Ovary (tissue), 9 donors: ENCODE results near the gene PRPF40B. TPM values are rescaled to one million over a fixed set of nuclear protein-coding genes. Genes with fewer than 3 reads are reported as not detected.

Experiments used
- DNase-seq, 5 donors: peaks; one replicate each; pipeline ENCODE4 v3.0.0-alpha.2; 2019 to 2020
- H3K27ac ChIP-seq, 2 donors: fragments of 200-600 bp; one replicate each; pipeline versions ENCODE4 v1.5.1 to v1.8.0; 2019 to 2022
- H3K27me3 ChIP-seq: fragments of 200-600 bp; one replicate; pipeline ENCODE4 v1.8.0; 2022
- H3K36me3 ChIP-seq: fragments of 200-600 bp; sonication (generic); one replicate; pipeline ENCODE4 v1.5.1; 2019
- H3K4me1 ChIP-seq: one replicate; pipeline ENCODE4 v1.8.1; 2013; ENCODE audit warnings: mild to moderate bottlenecking, moderate library complexity; ENCODE audit not compliant: insufficient read depth
- H3K4me3 ChIP-seq: fragments of 200-600 bp; sonication (generic); one replicate; pipeline ENCODE4 v1.5.1; 2017
- H3K9me3 ChIP-seq, 2 donors: fragments of 200-600 bp in 1 of 2; sonication (generic) in 1 of 2; one replicate each; pipeline versions ENCODE4 v1.5.1 to v1.8.1; 2013 to 2019; ENCODE audit warnings: mild to moderate bottlenecking in 1 of 2, moderate library complexity in 1 of 2
- EP300 ChIP-seq: sonication (generic); formaldehyde crosslinking; IDR thresholded peaks from one replicate; pipeline ENCODE4 v1.6.1; 2017; ENCODE audit warnings: antibody characterized with exemption
- POLR2A ChIP-seq: fragments of 450-650 bp; IDR thresholded peaks from one replicate; pipeline ENCODE4 v1.6.1; 2017; ENCODE audit warnings: antibody characterized with exemption, mild to moderate bottlenecking, moderate library complexity
- WGBS, 3 donors: extraction: QIAGEN DNeasy Blood & Tissue Kit in 1 of 3; methylation state at CpG; one replicate each; pipeline versions ENCODE4 v1.1.5 to v1.1.7; 2013 to 2017; 5-methylcytosine and 5-hydroxymethylcytosine counted together
- intact Hi-C, 4 donors: fragments of 100-400 bp; cut with DNase I; formaldehyde crosslinking; loops; one replicate each; pipeline versions ENCODE4 v1.11.0 to v1.15.1; 2022 to 2023
- polyA plus RNA-seq, 2 donors: library from polyadenylated mRNA; stranded (reverse); fragments of 200-250 nt in 1 of 2; fragments of 350-450 nt in 1 of 2; fragmentation: Illumina TruSeq in 1 of 2; extraction: RNeasy Lipid Tissue Mini Kit (QIAGEN cat#74804) in 1 of 2; gene quantifications; one replicate each; pipeline ENCODE4 v1.2.3, GENCODE V29; 2013 to 2014
- total RNA-seq, 7 donors: library from RNA; depleted of rRNA in 2 of 7; stranded (reverse); fragments of >200 nt in 2 of 7; fragmentation: NEBNext Ultra II Directional in 3 of 7; extraction: Animal tissue kit (Norgen Biotek cat#: 25700) in 3 of 7; gene quantifications; one replicate each; pipeline versions ENCODE4 v1.1.0 to v1.2.4, GENCODE V29; 2016 to 2023
- TF ChIP-seq, protein P1 (sequence below), 3 donors: fragments of 450-650 bp in 2 of 3; fragments of 200-600 bp in 1 of 3; IDR thresholded peaks; one replicate each; pipeline versions ENCODE4 v1.5.1 to v1.8.0; 2016 to 2022; ENCODE audit warnings: antibody characterized with exemption in 3 of 3, mild to moderate bottlenecking in 1 of 3
- donor health status: DM: no; HTN: no; CAD: no; lungs with moderate emphysema.
- donor health status: DM: no; HTN: no; CAD: no.
- donor health status: Bipolar disorder and iron deficiency.
- donor health status: DM: yes; HTN: yes; CAD: no.
- donor health status: DM: no; HTN: no; CAD: no.
- donor health status: DM: yes; HTN: yes; CAD: no.

The PRPF40B gene
- total and polyA plus RNA-seq, 9 donors: 13.4 to 72.6 (median 33.8) TPM

GRCh38 chr12:49652921-49653520 is 29.7 kb downstream of the PRPF40B start:
- 89 to 93% (median 92%) methylated on average over 4 of the region's 4 CpGs for WGBS, 3 donors
- intact Hi-C loops: no loop called here
- Histone ChIP-seq H3K36me3 (no peaks in the 10 kb centered on the region), H3K27me3 (no peaks in the 10 kb centered on the region), H3K27ac (no peak overlapping the region), H3K9me3 (no peaks in the 10 kb centered on the region), H3K4me3 (no peak overlapping the region), H3K4me1 (no peaks in the 10 kb centered on the region)
- DNase-seq: peak in 1 of 5 donors; percentile 9
- no peak for TF ChIP-seq EP300
- TF ChIP-seq, protein P1, sequence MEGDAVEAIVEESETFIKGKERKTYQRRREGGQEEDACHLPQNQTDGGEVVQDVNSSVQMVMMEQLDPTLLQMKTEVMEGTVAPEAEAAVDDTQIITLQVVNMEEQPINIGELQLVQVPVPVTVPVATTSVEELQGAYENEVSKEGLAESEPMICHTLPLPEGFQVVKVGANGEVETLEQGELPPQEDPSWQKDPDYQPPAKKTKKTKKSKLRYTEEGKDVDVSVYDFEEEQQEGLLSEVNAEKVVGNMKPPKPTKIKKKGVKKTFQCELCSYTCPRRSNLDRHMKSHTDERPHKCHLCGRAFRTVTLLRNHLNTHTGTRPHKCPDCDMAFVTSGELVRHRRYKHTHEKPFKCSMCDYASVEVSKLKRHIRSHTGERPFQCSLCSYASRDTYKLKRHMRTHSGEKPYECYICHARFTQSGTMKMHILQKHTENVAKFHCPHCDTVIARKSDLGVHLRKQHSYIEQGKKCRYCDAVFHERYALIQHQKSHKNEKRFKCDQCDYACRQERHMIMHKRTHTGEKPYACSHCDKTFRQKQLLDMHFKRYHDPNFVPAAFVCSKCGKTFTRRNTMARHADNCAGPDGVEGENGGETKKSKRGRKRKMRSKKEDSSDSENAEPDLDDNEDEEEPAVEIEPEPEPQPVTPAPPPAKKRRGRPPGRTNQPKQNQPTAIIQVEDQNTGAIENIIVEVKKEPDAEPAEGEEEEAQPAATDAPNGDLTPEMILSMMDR (IDR thresholded peaks at IDR 0.05): no peak
- TF ChIP-seq POLR2A: no peak

GRCh38 chr12:49654715-49655114 is 31.4 kb downstream of the PRPF40B start:
- Histone ChIP-seq H3K36me3 (no peaks in the 10 kb centered on the region), H3K4me3 (no peak overlapping the region), H3K27me3 (no peaks in the 10 kb centered on the region), H3K4me1 (no peaks in the 10 kb centered on the region), H3K27ac (no peak overlapping the region), H3K9me3 (no peaks in the 10 kb centered on the region)
- peak in 1 of 5 donors; percentile 7 for DNase-seq
- TF ChIP-seq EP300 (no peak), POLR2A (no peak)
- TF ChIP-seq, protein P1 (IDR thresholded peaks at IDR 0.05): no peak
- WGBS, 3 donors: 87 to 93% (median 92%) methylated on average over 5 of the region's 5 CpGs
- intact Hi-C loops: no loop called here

- peak in 1 of 5 donors; percentile 13 for DNase-seq
- Histone ChIP-seq H3K27me3 (no peaks in the 10 kb centered on the region), H3K9me3 (no peaks in the 10 kb centered on the region), H3K27ac (peak overlapping the region in 1 of 2 donors; percentile 16), H3K4me3 (no peak overlapping the region), H3K4me1 (peaks cover 2% of the 10 kb centered on the region), H3K36me3 (no peaks in the 10 kb centered on the region)
- WGBS, 3 donors: 89 to 97% (median 96%) methylated on average over 2 of the region's 2 CpGs
- intact Hi-C loops: no loop called here
- no peak for TF ChIP-seq POLR2A
- TF ChIP-seq, protein P1 (IDR thresholded peaks at IDR 0.05): no peak
- no peak for TF ChIP-seq EP300
Measured at GRCh38 chr12:49655595-49656236, 32.4 kb downstream of the PRPF40B start.

GRCh38 chr12:49658276-49658675 is 34.9 kb downstream of the PRPF40B start:
- WGBS, 3 donors: 95 to 97% (median 97%) methylated on average over 13 of the region's 13 CpGs
- DNase-seq: peak in 2 of 5 donors; percentile 16 to 23
- no peak overlapping the region for H3K27ac ChIP-seq
- TF ChIP-seq, protein P1 (IDR thresholded peaks at IDR 0.05): no peak
- TF ChIP-seq EP300 (no peak), POLR2A (no peak)
- H3K36me3 ChIP-seq: no peaks in the 10 kb centered on the region
- no peak overlapping the region for H3K4me3 ChIP-seq
- intact Hi-C loops: no loop called here
- peaks cover 12% of the 10 kb centered on the region for H3K4me1 ChIP-seq
- H3K9me3 ChIP-seq: no peaks in the 10 kb centered on the region
- no peaks in the 10 kb centered on the region for H3K27me3 ChIP-seq
